ENCODE results near the gene AR.

- no peak for TF ChIP-seq POLR2AphosphoS5 (IDR thresholded peaks at IDR 0.05; ENCODE audit: borderline replicate concordance, low read depth, low read length)
- no peak for TF ChIP-seq EZH2 (IDR thresholded peaks at IDR 0.05)
- TF ChIP-seq FOXP2 (optimal IDR thresholded peaks at IDR 0.05; ENCODE audit: control extremely low read depth, extremely low read length, insufficient read depth): no peak
Observed at GRCh38 chrX:67673741-67674274, 130.0 kb downstream of the AR start.

Measured in SK-N-MC (cell line).